Measurements from ENCODE around the gene BRS3. TPM values are rescaled to one million over a fixed set of nuclear protein-coding genes. Genes with fewer than 3 reads are reported as not detected.

The BRS3 gene
- total and polyA plus RNA-seq, 2 donors (not counting 1 experiment from before 2014, with no cell fraction given) = not detected

GRCh38 chrX:136491832-136492231 lies 4.1 kb downstream of the BRS3 start:
- Histone ChIP-seq H3K4me3 (ENCODE audit: control extremely low read depth in 1 of 5, extremely low read depth in 1 of 5, insufficient read depth in 1 of 5, low read depth in 2 of 5, low read length in 4 of 5) (no peak overlapping the region), H2AFZ (ENCODE audit: insufficient read depth, low read depth, low read length, poor library complexity, severe bottlenecking) (no peak overlapping the region), H3K36me3 (replicated peaks in 1 of 2; ENCODE audit: control extremely low read depth in 1 of 2, control insufficient read depth in 1 of 2, extremely low read depth in 1 of 2, insufficient read depth in 2 of 2, low read length in 1 of 2) (no peaks in the 10 kb centered on the region), H3K27me3 (replicated peaks in 1 of 4; ENCODE audit: control extremely low read depth in 1 of 4, control insufficient read depth in 3 of 4, insufficient read depth in 4 of 4, low read length in 3 of 4) (peaks cover 0 to 12% (median 3%) of the 10 kb centered on the region in 4 experiments), H3K9ac (ENCODE audit: low read length) (no peak overlapping the region), H3K4me1 (ENCODE audit: control insufficient read depth in 2 of 2, insufficient read depth in 2 of 2, low read length in 2 of 2) (peaks cover 0 to 3% of the 10 kb centered on the region in 2 donors), H3K79me2 (ENCODE audit: control insufficient read depth, insufficient read depth, low read length) (no peaks in the 10 kb centered on the region), H3K27ac (ENCODE audit: low read length in 2 of 2) (no peak overlapping the region), H3K4me2 (replicated peaks; ENCODE audit: low read depth, low read length, poor library complexity, severe bottlenecking) (no peak overlapping the region), H4K20me1 (ENCODE audit: control insufficient read depth, insufficient read depth, low read length, poor library complexity, severe bottlenecking) (no peaks in the 10 kb centered on the region), H3K9me3 (ENCODE audit: control extremely low read depth in 1 of 3, control insufficient read depth in 2 of 3, insufficient read depth in 1 of 3, low read length in 2 of 3) (no peaks in the 10 kb centered on the region)
- no peak for TF ChIP-seq EZH2 (IDR thresholded peaks at IDR 0.05; ENCODE audit: borderline replicate concordance, insufficient read depth, low read depth, low read length, poor library complexity, severe bottlenecking)
- no peak for TF ChIP-seq CTCF (IDR thresholded peaks at IDR 0.05)
- ATAC-seq (ENCODE audit: low read depth) (no peak), DNase-seq (no peak)
- ChIA-PET CTCF (no interaction called here), POLR2A (interaction anchor here (0.7 kb wide), 1 partner anchor 214 kb away, joined by 4 read pairs; no protein-coding TSS in a partner anchor)
- 92% methylated on average over 2 of the region's 6 CpGs for WGBS (ENCODE audit: insufficient coverage)
- no peak overlapping the region for H3K27ac Mint-ChIP-seq
- H3K27me3 Mint-ChIP-seq = peaks cover 19% of the 10 kb centered on the region
- no peaks in the 10 kb centered on the region for H3K9me3 Mint-ChIP-seq (ENCODE audit: insufficient read depth)
- intact Hi-C loops (cut with micrococcal nuclease) = loop anchor here (10.0 kb wide), 2 partner anchors 273 to 347 kb away; partner anchors contain the start of gene FHL1
- H3K4me1 Mint-ChIP-seq = peaks cover 10% of the 10 kb centered on the region
- H3K4me3 Mint-ChIP-seq = no peak overlapping the region

- no peak overlapping the region for H3K4me3 ChIP-seq (ENCODE audit: control extremely low read depth in 1 of 5, extremely low read depth in 1 of 5, insufficient read depth in 1 of 5, low read depth in 2 of 5, low read length in 4 of 5)
- no peak overlapping the region for H3K4me3 Mint-ChIP-seq
- peaks cover 0 to 3% of the 10 kb centered on the region in 2 donors for H3K4me1 ChIP-seq (ENCODE audit: control insufficient read depth in 2 of 2, insufficient read depth in 2 of 2, low read length in 2 of 2)
- H3K79me2 ChIP-seq (ENCODE audit: control insufficient read depth, insufficient read depth, low read length) = no peaks in the 10 kb centered on the region
- no peak overlapping the region for H3K27ac ChIP-seq (ENCODE audit: low read length in 2 of 2)
- H2AFZ ChIP-seq (ENCODE audit: insufficient read depth, low read depth, low read length, poor library complexity, severe bottlenecking) = no peak overlapping the region
- CTCF ChIA-PET = interaction anchor here (0.7 kb wide), 1 partner anchor 12 kb away, joined by 3 read pairs; no protein-coding TSS in a partner anchor
- no peak for TF ChIP-seq EZH2 (IDR thresholded peaks at IDR 0.05; ENCODE audit: borderline replicate concordance, insufficient read depth, low read depth, low read length, poor library complexity, severe bottlenecking)
- no peak for TF ChIP-seq CTCF (IDR thresholded peaks at IDR 0.05)
- ATAC-seq (ENCODE audit: low read depth) (no peak), DNase-seq (no peak)
- no peaks in the 10 kb centered on the region for H4K20me1 ChIP-seq (ENCODE audit: control insufficient read depth, insufficient read depth, low read length, poor library complexity, severe bottlenecking)
- peaks cover 0 to 7% (median 3%) of the 10 kb centered on the region in 4 experiments for H3K27me3 ChIP-seq (replicated peaks in 1 of 4; ENCODE audit: control extremely low read depth in 1 of 4, control insufficient read depth in 3 of 4, insufficient read depth in 4 of 4, low read length in 3 of 4)
- H3K9me3 ChIP-seq (ENCODE audit: control extremely low read depth in 1 of 3, control insufficient read depth in 2 of 3, insufficient read depth in 1 of 3, low read length in 2 of 3) = no peaks in the 10 kb centered on the region
- H3K36me3 ChIP-seq (replicated peaks in 1 of 2; ENCODE audit: control extremely low read depth in 1 of 2, control insufficient read depth in 1 of 2, extremely low read depth in 1 of 2, insufficient read depth in 2 of 2, low read length in 1 of 2) = no peaks in the 10 kb centered on the region
- intact Hi-C loops (cut with micrococcal nuclease) = loop anchor here (10.0 kb wide), 2 partner anchors 272 to 348 kb away; partner anchors contain the start of gene FHL1
- H3K9ac ChIP-seq (ENCODE audit: low read length) = no peak overlapping the region
- H3K27me3 Mint-ChIP-seq = peaks cover 19% of the 10 kb centered on the region
- H3K27ac Mint-ChIP-seq = no peak overlapping the region
- no peaks in the 10 kb centered on the region for H3K9me3 Mint-ChIP-seq (ENCODE audit: insufficient read depth)
- no CpG with 5 or more reads among the region's 1 CpG for WGBS (ENCODE audit: insufficient coverage)
- no peak overlapping the region for H3K4me2 ChIP-seq (replicated peaks; ENCODE audit: low read depth, low read length, poor library complexity, severe bottlenecking)
- H3K4me1 Mint-ChIP-seq = peaks cover 13% of the 10 kb centered on the region
- POLR2A ChIA-PET = no interaction called here
Observed at GRCh38 chrX:136493011-136493410, 5.3 kb downstream of the BRS3 start.

All from B cell (primary cell).